ENCODE measurements around the gene OSBP.

DNA sequence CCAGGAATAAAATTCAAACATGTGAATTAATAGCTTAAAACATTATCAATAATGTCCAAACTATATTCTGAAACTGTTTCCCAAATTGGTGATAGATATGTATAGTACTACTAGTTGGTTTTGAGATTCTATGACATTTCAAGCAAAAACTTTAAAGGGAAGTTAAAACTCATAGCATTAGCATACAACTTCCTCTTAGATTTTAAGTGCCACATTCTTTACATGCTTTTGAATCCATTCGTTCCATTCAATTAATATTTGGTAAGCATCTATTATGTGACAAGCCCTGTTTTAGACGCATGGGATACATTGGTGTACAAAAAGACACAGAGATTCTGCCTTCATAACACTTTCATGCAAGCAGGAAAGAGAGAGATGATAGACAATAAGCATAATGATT lies 44.4 kb upstream of the OSBP start:
- TF ChIP-seq, protein P1, sequence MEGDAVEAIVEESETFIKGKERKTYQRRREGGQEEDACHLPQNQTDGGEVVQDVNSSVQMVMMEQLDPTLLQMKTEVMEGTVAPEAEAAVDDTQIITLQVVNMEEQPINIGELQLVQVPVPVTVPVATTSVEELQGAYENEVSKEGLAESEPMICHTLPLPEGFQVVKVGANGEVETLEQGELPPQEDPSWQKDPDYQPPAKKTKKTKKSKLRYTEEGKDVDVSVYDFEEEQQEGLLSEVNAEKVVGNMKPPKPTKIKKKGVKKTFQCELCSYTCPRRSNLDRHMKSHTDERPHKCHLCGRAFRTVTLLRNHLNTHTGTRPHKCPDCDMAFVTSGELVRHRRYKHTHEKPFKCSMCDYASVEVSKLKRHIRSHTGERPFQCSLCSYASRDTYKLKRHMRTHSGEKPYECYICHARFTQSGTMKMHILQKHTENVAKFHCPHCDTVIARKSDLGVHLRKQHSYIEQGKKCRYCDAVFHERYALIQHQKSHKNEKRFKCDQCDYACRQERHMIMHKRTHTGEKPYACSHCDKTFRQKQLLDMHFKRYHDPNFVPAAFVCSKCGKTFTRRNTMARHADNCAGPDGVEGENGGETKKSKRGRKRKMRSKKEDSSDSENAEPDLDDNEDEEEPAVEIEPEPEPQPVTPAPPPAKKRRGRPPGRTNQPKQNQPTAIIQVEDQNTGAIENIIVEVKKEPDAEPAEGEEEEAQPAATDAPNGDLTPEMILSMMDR (IDR thresholded peaks at IDR 0.05): no peak
- no peak for TF ChIP-seq POLR2AphosphoS5 (IDR thresholded peaks at IDR 0.05)

All from gastroesophageal sphincter (tissue), 3 donors.